ENCODE results near the gene IL17C. TPM values are rescaled to one million over a fixed set of nuclear protein-coding genes. Genes with fewer than 3 reads are reported as not detected.

Gene IL17C
- total RNA-seq, 2 donors from 2014 or later, result not detected

- TF ChIP-seq CTCF (IDR thresholded peaks at IDR 0.05), result no peak
- Histone ChIP-seq H3K9ac (ENCODE audit: low read depth in 2 of 2, low read length in 2 of 2) (no peak overlapping the region), H3K4me3 (no peak overlapping the region), H3K4me1 (peaks cover 14% of the 10 kb centered on the region), H3K27me3 (peaks cover 7% of the 10 kb centered on the region), H3K36me3 (no peaks in the 10 kb centered on the region), H3K9me3 (no peaks in the 10 kb centered on the region), H3K27ac (no peak overlapping the region)
- intact Hi-C loops (cut with DNase I), result no loop called here
- no peak for DNase-seq
These were observed 49.3 kb downstream of the IL17C start for GRCh38 chr16:88687676-88688012.

- H3K9me3 ChIP-seq, result no peaks in the 10 kb centered on the region
- TF ChIP-seq CTCF (IDR thresholded peaks at IDR 0.05), result no peak
- H3K9ac ChIP-seq (ENCODE audit: low read depth in 2 of 2, low read length in 2 of 2), result no peak overlapping the region
- DNase-seq, result peak; percentile 76
- H3K27ac ChIP-seq, result no peak overlapping the region
- peaks cover 14% of the 10 kb centered on the region for H3K4me1 ChIP-seq
- no peaks in the 10 kb centered on the region for H3K36me3 ChIP-seq
- intact Hi-C loops (cut with DNase I), result no loop called here
- H3K27me3 ChIP-seq, result peaks cover 7% of the 10 kb centered on the region
- no peak overlapping the region for H3K4me3 ChIP-seq
These were observed 49.8 kb downstream of the IL17C start for GRCh38 chr16:88688013-88688778.

Other genes with a start within 250 kb of the IL17C start
- gene ZFPM1, start 185.3 kb upstream of the IL17C start, total RNA-seq, result 10 to 100 TPM in 1 of 2 donors, 1 to 10 TPM in 1; 6.6 to 12.5 TPM
- gene ZC3H18, start 68.2 kb upstream of the IL17C start, total RNA-seq, result 10 to 100 TPM; 31.9 to 66.3 TPM
- 100 to 1,000 TPM; 368 to 389 TPM for gene CYBA, start 12.5 kb downstream of the IL17C start, total RNA-seq
- gene MVD, start 24.5 kb downstream of the IL17C start, total RNA-seq, result 100 to 1,000 TPM in 1 of 2 donors, 10 to 100 TPM in 1; 86.2 to 132 TPM
- gene SNAI3, start 47.9 kb downstream of the IL17C start, total RNA-seq, result under 1 TPM; 0.25 to 0.40 TPM
- gene RNF166, start 67.8 kb downstream of the IL17C start, total RNA-seq, result 1 to 10 TPM; 9.2 to 9.3 TPM
- gene CTU2, start 67.9 kb downstream of the IL17C start, total RNA-seq, result 10 to 100 TPM in 1 of 2 donors, 1 to 10 TPM in 1; 7.8 to 23.1 TPM
- 100 to 1,000 TPM; 104 to 118 TPM for gene PIEZO1, start 146.6 kb downstream of the IL17C start, total RNA-seq
- 10 to 100 TPM; 14.9 to 71.7 TPM for gene CDT1, start 165.2 kb downstream of the IL17C start, total RNA-seq
- gene APRT, start 173.4 kb downstream of the IL17C start, total RNA-seq, result 100 to 1,000 TPM; 103 to 273 TPM
- 10 to 100 TPM; 22.8 to 44.5 TPM for gene GALNS, start 218.4 kb downstream of the IL17C start, total RNA-seq
- 10 to 100 TPM; 33.8 to 57.3 TPM for gene TRAPPC2L, start 218.6 kb downstream of the IL17C start, total RNA-seq
- gene PABPN1L, start 228.1 kb downstream of the IL17C start, total RNA-seq, result not detected